NB4 (cell line): ENCODE measurements around the gene STK10.

Source experiments
- DNase-seq: peaks from one replicate; pipeline ENCODE4 v3.0.0; 2010; ENCODE audit warnings: low read depth
- H3K4me3 ChIP-seq: one replicate; pipeline ENCODE4 v1.5.1; 2011; ENCODE audit warnings: mild to moderate bottlenecking, low read depth, low read length, moderate library complexity
- MYC ChIP-seq: IDR thresholded peaks from 2 replicates; pipeline ENCODE4 v1.6.1; 2011; ENCODE audit warnings: low read depth, low read length
- POLR2A ChIP-seq: IDR thresholded peaks from 2 replicates; pipeline ENCODE4 v1.6.1; 2011; ENCODE audit warnings: mild to moderate bottlenecking; ENCODE audit not compliant: insufficient read length; ENCODE audit errors: extremely low read depth
- TF ChIP-seq, protein P1 (sequence below): IDR thresholded peaks from one replicate; pipeline ENCODE4 v1.5.1; 2012; ENCODE audit warnings: low read depth, low read length
- TF ChIP-seq, protein P2 (sequence below): IDR thresholded peaks from 2 replicates; pipeline ENCODE4 v1.6.1; 2011; ENCODE audit warnings: low read depth, low read length

Gene STK10

DNA sequence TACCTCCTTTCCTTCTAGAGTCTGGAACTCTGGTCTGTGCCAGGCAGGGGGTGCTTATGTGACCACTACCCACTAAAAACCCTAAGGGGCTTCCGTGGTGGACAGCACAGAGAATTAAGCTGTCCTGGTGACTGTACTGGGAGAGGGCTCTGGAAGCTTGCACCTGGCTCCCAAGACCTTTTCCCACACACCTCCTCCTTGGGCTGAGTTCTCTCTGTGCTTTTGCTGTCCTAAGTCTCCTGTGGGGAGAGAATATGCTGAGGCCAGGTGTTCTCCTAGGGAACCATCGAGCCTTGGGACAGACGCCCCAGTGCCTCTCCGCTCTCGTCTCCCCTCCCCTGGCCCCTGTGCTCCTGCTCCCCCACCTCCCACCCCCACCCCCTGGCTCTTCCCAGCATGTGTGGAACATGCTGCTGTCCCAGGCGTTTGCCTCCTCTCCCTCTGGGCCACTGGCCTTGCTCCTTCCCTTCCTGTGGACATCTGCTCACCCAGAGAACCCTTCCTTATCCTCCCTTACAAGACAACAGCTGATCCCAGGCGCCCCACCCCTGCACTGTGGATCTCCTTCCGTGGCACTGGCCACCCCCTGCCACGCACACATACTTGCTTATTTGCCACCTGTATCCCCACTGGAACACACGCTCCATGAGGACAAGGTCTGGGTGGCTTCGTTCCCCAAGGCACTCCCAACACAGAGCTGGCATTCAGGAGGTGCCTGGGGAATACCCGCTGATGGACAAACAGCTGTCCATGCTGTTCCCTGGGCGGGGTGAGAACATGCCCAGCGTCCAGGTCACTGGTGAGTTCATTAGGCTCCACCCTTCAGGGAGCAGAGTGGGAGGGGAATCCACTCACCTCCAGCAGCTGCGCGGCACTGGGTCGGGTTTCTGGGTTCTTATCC is 83.0 kb downstream of the STK10 start:
- TF ChIP-seq, protein P1, sequence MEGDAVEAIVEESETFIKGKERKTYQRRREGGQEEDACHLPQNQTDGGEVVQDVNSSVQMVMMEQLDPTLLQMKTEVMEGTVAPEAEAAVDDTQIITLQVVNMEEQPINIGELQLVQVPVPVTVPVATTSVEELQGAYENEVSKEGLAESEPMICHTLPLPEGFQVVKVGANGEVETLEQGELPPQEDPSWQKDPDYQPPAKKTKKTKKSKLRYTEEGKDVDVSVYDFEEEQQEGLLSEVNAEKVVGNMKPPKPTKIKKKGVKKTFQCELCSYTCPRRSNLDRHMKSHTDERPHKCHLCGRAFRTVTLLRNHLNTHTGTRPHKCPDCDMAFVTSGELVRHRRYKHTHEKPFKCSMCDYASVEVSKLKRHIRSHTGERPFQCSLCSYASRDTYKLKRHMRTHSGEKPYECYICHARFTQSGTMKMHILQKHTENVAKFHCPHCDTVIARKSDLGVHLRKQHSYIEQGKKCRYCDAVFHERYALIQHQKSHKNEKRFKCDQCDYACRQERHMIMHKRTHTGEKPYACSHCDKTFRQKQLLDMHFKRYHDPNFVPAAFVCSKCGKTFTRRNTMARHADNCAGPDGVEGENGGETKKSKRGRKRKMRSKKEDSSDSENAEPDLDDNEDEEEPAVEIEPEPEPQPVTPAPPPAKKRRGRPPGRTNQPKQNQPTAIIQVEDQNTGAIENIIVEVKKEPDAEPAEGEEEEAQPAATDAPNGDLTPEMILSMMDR, result no peak
- TF ChIP-seq MYC (no peak), POLR2A (no peak)
- TF ChIP-seq, protein P2, sequence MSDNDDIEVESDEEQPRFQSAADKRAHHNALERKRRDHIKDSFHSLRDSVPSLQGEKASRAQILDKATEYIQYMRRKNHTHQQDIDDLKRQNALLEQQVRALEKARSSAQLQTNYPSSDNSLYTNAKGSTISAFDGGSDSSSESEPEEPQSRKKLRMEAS, result no peak
- DNase-seq, result no peak
- no peak overlapping the region for H3K4me3 ChIP-seq

DNA sequence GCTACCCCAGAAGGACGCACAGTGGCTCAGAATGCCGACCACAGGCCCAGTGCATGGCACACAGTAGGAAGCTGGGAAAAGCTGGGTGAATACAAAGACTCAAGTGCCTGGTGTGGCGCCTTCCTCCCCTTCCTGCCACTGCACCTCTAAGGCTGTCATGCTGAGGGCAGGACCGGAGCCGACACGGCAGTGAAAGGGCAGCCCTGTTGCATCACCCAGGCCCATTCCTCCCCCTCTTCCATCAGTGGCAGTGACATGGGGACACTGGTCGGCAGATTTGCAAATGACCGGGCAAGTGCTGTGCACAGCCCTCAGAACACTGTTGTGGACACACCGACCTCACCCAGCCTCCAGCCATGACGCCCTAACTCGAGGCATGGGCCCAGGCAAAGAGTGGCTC is 84.0 kb downstream of the STK10 start:
- TF ChIP-seq POLR2A (no peak), MYC (no peak)
- TF ChIP-seq, protein P1, result no peak
- TF ChIP-seq, protein P2, result no peak
- no peak overlapping the region for H3K4me3 ChIP-seq
- DNase-seq, result no peak

DNA sequence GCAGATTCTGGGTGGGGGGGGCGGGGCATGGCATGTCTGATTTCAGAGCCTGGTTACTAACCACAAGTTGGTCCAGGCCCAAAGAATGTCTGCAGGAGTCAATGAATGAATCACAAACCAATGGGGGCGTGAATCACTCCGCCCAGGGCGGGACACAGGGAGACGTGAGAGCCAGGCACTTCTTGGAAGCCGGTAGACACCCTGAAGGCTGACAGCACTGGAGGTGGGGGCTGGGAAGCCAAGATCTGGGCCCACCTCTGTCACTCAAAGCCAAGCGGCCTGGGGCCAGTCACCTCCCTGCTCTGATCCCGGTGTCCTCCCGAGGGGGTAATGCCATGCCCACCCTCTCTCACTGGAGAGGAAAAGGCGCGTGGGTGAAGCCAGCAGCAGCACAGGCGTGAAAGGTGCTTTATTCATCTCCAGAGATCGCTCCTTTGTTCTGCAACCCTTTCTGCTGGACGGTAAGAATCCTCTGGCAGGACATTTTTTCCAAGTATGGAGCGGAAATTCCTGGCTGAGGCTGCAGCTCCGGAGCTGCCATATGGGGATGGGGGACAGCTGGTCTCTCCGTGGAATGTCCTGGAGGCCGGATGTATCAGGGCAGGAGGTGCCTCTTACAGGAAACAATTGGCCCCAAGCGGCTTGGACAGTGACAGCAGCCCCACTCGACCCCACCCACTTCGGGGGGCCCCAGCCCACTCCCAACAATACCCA is 85.0 kb downstream of the STK10 start:
- H3K4me3 ChIP-seq, result no peak overlapping the region
- DNase-seq, result no peak
- TF ChIP-seq, protein P2, result no peak
- TF ChIP-seq, protein P1, result no peak
- TF ChIP-seq MYC (no peak), POLR2A (no peak)

DNA sequence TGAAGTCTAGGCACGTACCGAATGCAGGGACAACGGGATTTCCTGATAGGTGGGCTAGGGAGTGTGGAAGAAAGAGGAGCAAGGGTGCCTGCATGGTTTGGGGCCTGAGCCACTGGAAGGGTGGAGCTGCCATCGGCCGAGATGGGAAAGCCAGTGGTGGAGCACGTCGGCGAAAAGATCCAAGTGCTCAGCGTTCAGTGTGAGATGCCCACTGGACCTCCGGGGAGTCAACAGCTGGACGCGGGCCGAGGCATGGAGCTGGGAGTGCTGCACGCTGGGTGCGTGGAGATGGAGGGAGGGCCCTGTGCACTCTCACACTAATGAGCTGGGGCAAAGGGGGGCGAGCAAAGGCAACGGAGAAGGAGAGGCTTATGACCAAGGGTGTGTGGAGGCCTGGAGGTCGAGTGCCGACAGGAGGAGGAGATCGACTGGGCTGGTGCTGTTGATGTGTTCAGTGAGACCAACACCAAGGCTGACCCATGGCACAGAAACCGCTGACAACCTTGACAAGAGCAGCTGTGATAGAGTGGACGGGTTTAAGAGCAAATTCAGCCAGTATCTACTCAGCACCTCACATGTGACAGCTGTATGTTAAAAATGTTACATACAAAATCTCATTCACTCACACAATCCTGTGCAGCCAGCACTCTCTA is 85.7 kb downstream of the STK10 start:
- TF ChIP-seq, protein P2, result no peak
- TF ChIP-seq, protein P1, result no peak
- TF ChIP-seq MYC (no peak), POLR2A (no peak)
- no peak overlapping the region for H3K4me3 ChIP-seq
- DNase-seq, result no peak

DNA sequence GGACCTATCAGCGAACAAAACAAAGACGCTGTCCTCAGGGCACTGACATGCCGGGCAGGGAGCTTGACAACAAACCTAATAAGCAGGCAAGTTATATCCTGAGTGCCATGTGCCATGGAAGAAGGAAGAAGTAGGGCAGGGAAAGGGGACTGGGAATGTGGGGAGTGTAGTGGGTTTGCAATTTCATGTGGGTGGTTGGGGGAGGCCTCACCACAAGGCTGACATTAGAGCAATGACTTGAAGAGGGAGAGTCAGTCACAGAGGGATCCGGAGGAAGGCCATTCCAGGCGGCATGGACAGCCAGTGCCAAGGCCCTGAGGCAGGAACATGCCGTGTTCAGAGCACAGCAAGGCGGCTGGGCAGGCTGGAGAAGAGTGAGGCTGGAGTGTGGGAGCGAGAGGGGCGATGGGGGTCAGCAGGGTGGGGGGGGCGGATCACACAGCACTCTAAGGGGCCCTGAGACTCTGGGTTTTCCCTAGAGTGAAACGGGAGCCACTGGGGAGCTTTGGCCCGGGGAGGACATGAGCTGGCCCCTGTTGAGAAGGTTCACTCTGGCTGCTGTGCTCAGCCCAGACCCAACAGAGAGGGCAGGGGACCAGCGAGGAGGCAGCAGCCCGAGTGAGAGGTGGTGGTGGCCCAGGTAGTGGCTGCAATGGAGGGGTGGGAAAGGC is 86.3 kb downstream of the STK10 start:
- TF ChIP-seq, protein P1, result no peak
- TF ChIP-seq MYC (no peak), POLR2A (no peak)
- TF ChIP-seq, protein P2, result no peak

More for the DNA sequence above, 86.3 kb downstream of the STK10 start:
- no peak for DNase-seq
- H3K4me3 ChIP-seq, result no peak overlapping the region
